Inferior parietal cortex (tissue), 1 donor: ENCODE measurements around the gene PRR35.

Experiments
- DNase-seq: peaks from one replicate; pipeline ENCODE4 v3.0.0-alpha.2; 2016; ENCODE audit errors: extremely low spot score

Gene PRR35

GRCh38 chr16:528111-529011 is 31.8 kb upstream of the PRR35 start:
- DNase-seq, result no peak

- DNase-seq, result no peak
Observed at GRCh38 chr16:529012-529575, 31.1 kb upstream of the PRR35 start.

- no peak for DNase-seq
Observed at GRCh38 chr16:530111-530817, 29.9 kb upstream of the PRR35 start.

GRCh38 chr16:531494-532125 is 28.6 kb upstream of the PRR35 start:
- DNase-seq, result no peak

GRCh38 chr16:533391-534123 is 26.6 kb upstream of the PRR35 start:
- DNase-seq, result no peak

GRCh38 chr16:534135-534534 is 26.1 kb upstream of the PRR35 start:
- DNase-seq, result no peak

- DNase-seq, result no peak
Observed at GRCh38 chr16:534856-535445, 25.2 kb upstream of the PRR35 start.

- DNase-seq, result no peak
Observed at GRCh38 chr16:535446-536405, 24.5 kb upstream of the PRR35 start.

- no peak for DNase-seq
Observed at GRCh38 chr16:536746-537145, 23.4 kb upstream of the PRR35 start.

- DNase-seq, result no peak
Observed at GRCh38 chr16:537415-538335, 22.5 kb upstream of the PRR35 start.

- no peak for DNase-seq
Observed at GRCh38 chr16:539901-540530, 20.2 kb upstream of the PRR35 start.

GRCh38 chr16:540645-541340 is 19.4 kb upstream of the PRR35 start:
- DNase-seq, result no peak

- DNase-seq, result no peak
Observed at GRCh38 chr16:543301-544164, 16.7 kb upstream of the PRR35 start.

- no peak for DNase-seq
Observed at GRCh38 chr16:544517-544916, 15.7 kb upstream of the PRR35 start.

- DNase-seq, result peak; percentile 51
Observed at GRCh38 chr16:546909-547770, 13.1 kb upstream of the PRR35 start.

- no peak for DNase-seq
Observed at GRCh38 chr16:548586-548985, 11.6 kb upstream of the PRR35 start.
